Osteocyte (in vitro differentiated cells): Measurements from ENCODE around the gene GPR27. TPM values are rescaled to one million over a fixed set of nuclear protein-coding genes. Genes with fewer than 3 reads are reported as not detected.

Experiments
- DNase-seq: peaks from one replicate; pipeline ENCODE4 v3.0.0; 2021; ENCODE audit warnings: mixed read lengths; ENCODE audit not compliant: unreplicated experiment; ENCODE audit errors: extremely low spot score
- H3K27ac Mint-ChIP-seq: one replicate; pipeline ENCODE4 v1.8.0; 2021; ENCODE audit warnings: mild to moderate bottlenecking, mixed read lengths; ENCODE audit not compliant: unreplicated experiment
- H3K27me3 Mint-ChIP-seq: one replicate; pipeline ENCODE4 v1.8.0; 2021; ENCODE audit warnings: mixed read lengths; ENCODE audit not compliant: unreplicated experiment
- H3K36me3 Mint-ChIP-seq: one replicate; pipeline ENCODE4 v1.8.0; 2021; ENCODE audit warnings: mixed read lengths; ENCODE audit not compliant: unreplicated experiment
- H3K4me1 Mint-ChIP-seq: one replicate; pipeline ENCODE4 v1.8.0; 2021; ENCODE audit warnings: mixed read lengths; ENCODE audit not compliant: unreplicated experiment
- H3K4me3 Mint-ChIP-seq: one replicate; pipeline ENCODE4 v1.8.0; 2021; ENCODE audit warnings: mild to moderate bottlenecking, moderate library complexity, mixed read lengths; ENCODE audit not compliant: unreplicated experiment
- H3K9me3 Mint-ChIP-seq: one replicate; pipeline ENCODE4 v1.8.0; 2021; ENCODE audit warnings: mixed read lengths; ENCODE audit not compliant: unreplicated experiment
- CTCF ChIP-seq: fragments of 200-600 bp; sonication (generic); IDR thresholded peaks from 2 replicates; pipeline ENCODE4 v1.5.0; 2021; ENCODE audit warnings: antibody characterized with exemption, mild to moderate bottlenecking, moderate library complexity
- total RNA-seq: library from RNA; stranded (reverse); gene quantifications from 2 replicates; pipeline ENCODE4 v1.2.1, GENCODE V29; 2021

Gene GPR27
- total RNA-seq, 1 donor from 2014 or later, result 0.94 TPM

- Mint-ChIP-seq H3K4me1 (no peaks in the 10 kb centered on the region), H3K36me3 (no peaks in the 10 kb centered on the region), H3K27me3 (peaks cover 76% of the 10 kb centered on the region), H3K27ac (no peak overlapping the region), H3K4me3 (no peak overlapping the region), H3K9me3 (no peaks in the 10 kb centered on the region)
- TF ChIP-seq CTCF, result no peak
- no peak for DNase-seq
Measured at GRCh38 chr3:71763426-71763825, 9.8 kb downstream of the GPR27 start.

- no peaks in the 10 kb centered on the region for H3K36me3 Mint-ChIP-seq
- no peak overlapping the region for H3K27ac Mint-ChIP-seq
- no peak overlapping the region for H3K4me3 Mint-ChIP-seq
Measured at GRCh38 chr3:71771126-71771525, 17.5 kb downstream of the GPR27 start.

GRCh38 chr3:71771884-71772283 is 18.2 kb downstream of the GPR27 start:
- DNase-seq, result no peak
- no peak for TF ChIP-seq CTCF
- H3K27me3 Mint-ChIP-seq, result peaks cover 84% of the 10 kb centered on the region
- no peaks in the 10 kb centered on the region for H3K36me3 Mint-ChIP-seq
- H3K27ac Mint-ChIP-seq, result no peak overlapping the region
- no peaks in the 10 kb centered on the region for H3K4me1 Mint-ChIP-seq
- H3K9me3 Mint-ChIP-seq, result no peaks in the 10 kb centered on the region
- no peak overlapping the region for H3K4me3 Mint-ChIP-seq

More at GRCh38 chr3:71771126-71771525, 17.5 kb downstream of the GPR27 start:
- no peak for TF ChIP-seq CTCF
- Mint-ChIP-seq H3K4me1 (no peaks in the 10 kb centered on the region), H3K9me3 (no peaks in the 10 kb centered on the region), H3K27me3 (peaks cover 84% of the 10 kb centered on the region)
- DNase-seq, result no peak

- Mint-ChIP-seq H3K36me3 (no peaks in the 10 kb centered on the region), H3K4me1 (no peaks in the 10 kb centered on the region), H3K27ac (no peak overlapping the region), H3K9me3 (no peaks in the 10 kb centered on the region), H3K4me3 (no peak overlapping the region), H3K27me3 (peaks cover 86% of the 10 kb centered on the region)
- no peak for DNase-seq
- TF ChIP-seq CTCF, result no peak
Measured at GRCh38 chr3:71776538-71776937, 22.9 kb downstream of the GPR27 start.

- Mint-ChIP-seq H3K27ac (no peak overlapping the region), H3K4me3 (no peak overlapping the region), H3K9me3 (no peaks in the 10 kb centered on the region), H3K4me1 (no peaks in the 10 kb centered on the region), H3K36me3 (no peaks in the 10 kb centered on the region), H3K27me3 (peaks cover 87% of the 10 kb centered on the region)
- no peak for TF ChIP-seq CTCF
- DNase-seq, result no peak
Measured at GRCh38 chr3:71778353-71778752, 24.7 kb downstream of the GPR27 start.
